NCI-H1694 (cell line): ENCODE measurements around the gene ATP5F1D.
A peak's percentile ranks its signal among the peaks of the same experiment; 100 is the strongest.
"Not testable (repeated sequence)": the region's sequence is repeated elsewhere in the genome, so short reads cannot be mapped to it uniquely, and the experiment has no call there.

ENCODE experiments used
- DNase-seq: peaks from one replicate; lab custom pipeline; 2025; lab: John Stamatoyannopoulos, UW

ATP5F1D gene

DNA sequence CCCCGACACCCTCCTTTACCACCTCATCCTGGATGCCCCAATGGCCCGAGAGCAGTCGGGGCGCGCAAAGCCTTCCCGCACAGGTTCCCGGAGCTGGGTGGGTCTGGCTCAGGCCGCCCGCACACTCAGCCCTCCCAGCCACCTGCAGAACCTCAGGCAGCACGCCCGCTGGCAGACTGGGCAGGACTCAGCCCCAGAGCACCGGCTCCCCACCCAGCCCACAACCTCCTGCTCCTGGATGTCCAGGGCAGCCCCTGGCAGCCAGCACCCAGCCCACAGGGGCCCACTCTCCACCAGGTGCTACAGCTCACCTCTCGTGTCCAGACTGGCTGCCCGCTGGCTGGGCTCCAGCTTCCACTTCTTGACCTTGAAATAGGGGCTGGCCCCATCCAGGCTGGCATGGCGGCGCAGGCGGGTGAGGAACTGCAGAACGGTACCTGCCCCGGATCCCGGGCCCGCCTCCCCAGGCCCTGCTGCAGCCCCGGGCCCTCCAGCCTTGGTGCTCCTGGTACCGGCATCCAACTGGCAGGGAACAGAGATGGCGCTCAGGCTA is 8.4 kb upstream of the ATP5F1D start:
- DNase-seq = no peak

DNA sequence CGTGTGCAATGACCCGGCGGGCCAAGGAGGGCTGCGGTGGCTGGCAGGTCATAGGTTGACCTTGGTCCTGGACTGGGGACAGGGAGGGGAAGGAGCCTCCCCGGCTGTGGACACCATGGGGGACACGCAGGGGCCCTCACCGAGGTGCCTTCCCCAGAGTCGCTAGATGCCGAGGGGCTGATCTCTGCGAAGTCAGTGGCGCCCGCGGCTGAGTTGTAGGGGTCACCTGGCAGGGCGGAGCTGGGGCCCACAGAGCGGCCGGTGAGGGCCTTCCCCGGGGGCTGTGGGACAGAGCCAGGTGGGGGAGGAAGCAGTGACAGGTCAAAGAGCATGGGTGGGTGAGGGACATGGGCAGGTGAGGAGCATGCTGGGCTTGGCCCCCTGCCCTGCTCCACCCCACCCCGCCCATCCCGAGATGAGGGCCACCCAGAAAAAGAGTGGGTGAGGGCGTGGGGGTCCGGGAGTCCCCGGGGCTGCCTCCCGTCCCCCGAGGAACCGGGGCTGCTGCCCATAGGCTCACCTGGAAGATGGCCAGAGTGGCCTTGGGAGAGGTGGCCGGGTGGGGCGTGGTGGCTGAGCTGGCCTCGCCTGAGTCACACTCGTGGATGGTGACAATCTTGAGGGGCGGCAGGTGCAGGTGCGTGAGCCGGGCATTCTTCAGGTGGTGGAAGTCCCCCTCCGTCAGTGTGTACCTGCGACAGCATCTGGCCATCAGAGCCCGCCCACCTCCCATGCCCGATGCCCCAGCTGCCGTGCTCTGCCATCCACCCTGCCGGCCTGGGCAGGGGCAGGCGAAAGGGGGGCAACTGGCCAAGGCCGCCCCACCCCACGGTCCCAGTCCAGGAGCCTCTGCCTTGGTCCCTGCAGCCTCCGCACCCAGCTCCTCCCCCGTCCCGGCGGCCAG is 7.2 kb upstream of the ATP5F1D start:
- no peak for DNase-seq

DNA sequence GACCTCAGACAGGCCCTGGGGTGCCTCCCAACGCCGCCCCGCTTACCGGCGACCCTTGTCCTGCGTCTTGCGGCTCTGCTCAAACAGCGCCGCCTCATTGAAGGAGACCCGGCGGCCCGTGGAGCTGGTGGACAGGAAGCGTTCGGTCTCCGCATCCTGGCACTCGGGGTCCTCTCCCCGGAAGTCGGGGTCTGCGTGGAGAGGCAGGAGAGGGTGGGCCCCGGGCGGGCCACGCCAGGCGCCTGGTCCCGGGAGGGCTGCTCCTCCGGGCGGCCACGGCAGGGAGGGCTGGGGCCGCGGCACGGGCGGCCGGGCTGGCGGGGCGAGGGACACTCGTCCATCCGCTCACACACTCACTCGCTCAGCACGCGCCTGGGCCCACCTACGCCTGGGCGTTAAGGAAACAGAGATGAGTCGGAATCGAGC is 6.6 kb upstream of the ATP5F1D start:
- DNase-seq = no peak

DNA sequence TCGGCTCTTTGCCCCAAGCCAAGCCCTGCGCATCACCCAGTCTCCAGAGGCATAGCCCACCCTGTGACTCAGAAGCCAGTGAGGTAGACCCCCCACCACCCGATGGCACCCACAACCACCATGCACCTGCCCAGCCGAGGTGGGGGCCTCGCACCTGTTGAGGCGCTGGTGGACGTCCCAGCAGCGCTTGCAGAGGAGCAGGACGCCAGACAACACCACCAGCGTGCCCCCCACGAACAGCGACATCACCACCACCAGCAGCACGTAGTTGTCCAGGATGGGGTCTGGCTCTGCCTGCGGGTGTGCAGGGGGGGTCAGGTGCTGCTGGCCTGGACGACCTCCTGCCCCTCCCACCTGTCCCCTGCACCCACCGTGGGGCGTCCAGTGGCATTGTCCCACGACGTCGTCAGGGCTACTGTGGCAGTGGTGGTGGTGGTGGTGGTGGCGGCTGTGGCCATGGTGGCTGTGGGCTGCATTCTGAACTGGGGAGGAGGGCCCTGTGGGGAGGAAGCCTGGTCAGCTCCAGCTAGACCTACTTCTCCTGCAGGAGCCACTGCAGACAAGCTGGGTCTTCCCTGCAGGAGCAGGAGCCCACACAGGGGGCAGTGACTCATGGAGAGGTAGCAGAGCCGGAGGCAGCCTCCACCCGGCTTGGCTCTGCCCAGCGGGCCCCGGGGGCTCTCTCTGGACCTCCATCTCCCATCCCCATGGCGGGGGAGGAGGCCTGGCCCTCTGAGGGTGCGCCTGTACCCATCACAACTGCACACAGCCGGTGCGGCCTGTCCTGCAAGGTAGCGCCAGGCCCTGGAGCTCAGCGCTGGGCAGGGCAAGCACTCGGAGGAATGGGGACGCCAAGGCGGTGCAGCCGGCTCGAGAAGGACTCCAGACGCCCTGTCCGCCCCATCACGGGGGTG is 5.7 kb upstream of the ATP5F1D start:
- DNase-seq = no peak

DNA sequence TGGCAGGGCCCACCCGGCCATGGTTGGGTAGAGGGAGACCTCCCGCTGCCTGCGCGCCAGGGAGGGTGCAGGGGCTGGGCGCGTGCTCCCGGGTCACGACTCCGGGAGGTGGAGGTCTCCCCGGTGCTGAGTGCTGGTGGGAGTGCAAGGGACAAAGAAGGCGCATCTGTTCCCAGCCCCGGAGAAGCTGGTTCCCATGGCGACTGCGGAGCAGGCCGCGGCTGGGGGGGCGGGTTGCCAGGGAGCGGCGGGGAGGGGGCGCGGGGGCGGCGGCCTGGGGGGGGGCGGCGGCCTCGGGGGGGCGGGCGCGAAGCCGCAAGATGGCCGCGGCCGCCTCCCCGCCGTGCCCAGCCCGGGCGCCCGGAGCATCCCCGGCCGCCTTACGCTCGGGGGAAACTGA is 5.0 kb upstream of the ATP5F1D start:
- no peak for DNase-seq

DNA sequence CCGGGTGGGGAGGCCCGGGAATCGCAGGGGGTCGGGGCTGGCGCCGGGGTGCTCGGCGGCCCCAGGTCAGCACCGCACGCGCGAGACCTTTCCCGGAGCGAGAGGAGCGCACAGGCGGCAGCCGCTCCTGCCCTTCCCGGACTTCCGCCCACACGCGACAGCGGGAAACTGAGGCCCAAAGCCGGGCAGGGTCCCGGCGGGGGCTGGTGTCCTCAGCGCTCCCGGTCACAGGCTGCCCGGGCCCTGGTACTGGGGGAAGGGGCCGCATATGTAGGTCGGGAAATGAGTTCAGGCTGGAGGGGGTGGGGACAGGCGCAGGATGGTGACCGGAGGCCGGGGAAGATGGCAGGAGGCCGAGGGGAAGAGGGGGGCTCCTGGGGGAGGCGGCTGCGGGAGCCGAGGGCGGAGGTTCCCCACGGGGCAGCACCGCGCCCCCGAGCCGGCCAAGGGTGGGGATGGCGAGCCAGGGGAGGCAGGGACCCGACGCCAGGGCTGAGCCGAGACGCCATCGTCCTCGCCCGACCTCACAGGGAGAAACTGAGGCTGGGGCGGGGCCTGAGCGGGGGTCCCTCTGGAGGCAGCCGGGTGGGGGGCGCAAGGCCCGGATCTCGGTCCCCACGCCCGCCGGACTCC is 4.4 kb upstream of the ATP5F1D start:
- DNase-seq = no peak

DNA sequence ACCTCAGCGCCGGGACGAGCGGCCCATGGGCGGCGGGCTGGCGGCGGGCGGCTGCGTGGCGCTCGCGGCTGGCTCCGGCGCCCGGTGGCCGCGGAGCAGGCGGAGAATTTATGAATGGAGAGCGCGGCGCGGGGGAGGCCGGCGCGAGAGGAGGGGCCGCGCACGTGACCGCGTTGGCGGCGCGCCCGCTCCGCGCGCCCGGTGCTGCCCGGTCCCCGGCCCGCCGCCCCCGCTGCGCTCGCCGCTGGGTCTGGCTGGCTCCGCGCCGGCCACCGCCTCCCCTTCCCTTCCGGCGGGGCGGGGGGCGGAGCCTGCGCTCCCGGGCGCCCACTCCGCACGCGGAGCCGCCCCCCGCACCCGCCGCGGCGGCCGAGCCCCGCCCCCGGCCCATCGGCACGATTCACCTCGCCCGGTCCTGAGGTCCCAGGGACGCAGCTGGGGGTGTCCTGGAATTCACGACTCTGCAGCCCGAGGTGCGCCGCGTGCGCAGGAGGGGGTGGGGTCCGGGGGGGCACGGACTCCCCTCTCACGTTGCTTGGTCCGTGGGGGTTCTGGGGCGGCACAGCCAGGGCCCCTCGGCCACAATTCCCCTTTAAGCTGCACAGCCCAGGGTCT is 3.7 kb upstream of the ATP5F1D start, which contains the start of gene CBARP:
CBARP (minus strand) TSS at position 252 of the 615 bp plus-strand sequence. CDS start 1,905 bp downstream, outside the sequence.
- DNase-seq = no peak

DNA sequence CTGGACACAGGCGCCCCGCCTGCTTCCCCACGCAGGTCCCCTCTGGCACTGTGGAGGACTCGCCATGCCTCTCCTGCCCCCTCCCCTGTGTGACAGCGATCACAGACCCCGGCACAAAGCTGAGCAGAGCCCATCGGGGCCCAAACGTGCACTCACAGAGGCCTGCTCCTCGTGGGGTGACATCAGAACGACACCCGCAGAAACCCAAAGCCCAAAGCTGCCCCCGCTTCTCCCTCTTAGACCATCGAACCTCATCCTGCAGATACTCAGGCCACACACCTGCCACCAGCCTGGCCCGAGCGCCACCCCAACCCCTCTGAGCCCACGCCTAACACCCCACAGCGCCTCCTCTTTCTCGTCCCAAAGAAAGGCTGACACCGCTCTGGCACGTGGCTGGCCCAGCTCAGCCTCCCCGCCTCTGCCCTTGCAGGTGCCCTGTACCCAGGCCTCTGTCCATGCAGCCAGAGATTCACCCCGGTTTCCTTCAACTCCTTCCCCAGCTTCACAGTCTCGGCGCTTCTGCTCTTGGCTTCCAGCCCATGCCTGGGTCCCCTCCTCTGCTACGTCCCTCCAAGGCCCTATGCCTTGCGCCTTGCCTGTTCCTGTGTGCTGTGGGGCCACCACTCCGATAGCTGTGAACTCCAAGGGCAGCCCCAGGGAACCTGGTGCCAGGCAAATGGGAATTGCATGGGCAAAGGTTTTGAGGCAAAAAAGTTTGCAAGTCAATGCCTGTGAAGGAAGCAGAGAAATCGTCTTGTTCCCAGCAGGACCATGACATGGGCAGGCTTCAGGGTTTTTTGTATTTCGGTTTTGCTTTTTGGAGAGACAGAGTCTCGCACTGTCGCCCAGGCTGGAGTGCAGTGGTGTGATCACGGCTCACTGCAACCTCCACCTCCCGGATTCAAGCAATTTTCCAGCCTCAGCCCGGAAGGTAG is 2.9 kb upstream of the ATP5F1D start:
- DNase-seq = no peak

DNA sequence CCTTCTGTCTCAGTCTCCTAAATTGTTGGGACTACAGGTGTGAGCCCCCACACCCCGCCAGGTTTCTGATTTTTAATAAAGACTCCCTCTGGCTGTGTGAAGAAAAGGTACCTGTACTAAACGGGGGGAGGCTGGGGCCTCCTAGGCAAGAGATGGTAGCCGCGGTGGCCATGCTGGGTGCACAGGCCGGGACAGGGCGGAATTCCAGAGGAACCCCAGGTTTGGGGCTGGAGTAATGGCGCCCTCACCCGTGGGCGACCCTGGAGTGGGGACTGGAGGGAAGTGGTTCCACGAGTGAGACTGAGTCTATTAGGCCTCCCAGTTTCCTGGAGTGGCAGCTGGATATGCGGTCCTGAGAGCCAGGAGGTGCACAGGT is 2.1 kb upstream of the ATP5F1D start:
- DNase-seq = no peak

DNA sequence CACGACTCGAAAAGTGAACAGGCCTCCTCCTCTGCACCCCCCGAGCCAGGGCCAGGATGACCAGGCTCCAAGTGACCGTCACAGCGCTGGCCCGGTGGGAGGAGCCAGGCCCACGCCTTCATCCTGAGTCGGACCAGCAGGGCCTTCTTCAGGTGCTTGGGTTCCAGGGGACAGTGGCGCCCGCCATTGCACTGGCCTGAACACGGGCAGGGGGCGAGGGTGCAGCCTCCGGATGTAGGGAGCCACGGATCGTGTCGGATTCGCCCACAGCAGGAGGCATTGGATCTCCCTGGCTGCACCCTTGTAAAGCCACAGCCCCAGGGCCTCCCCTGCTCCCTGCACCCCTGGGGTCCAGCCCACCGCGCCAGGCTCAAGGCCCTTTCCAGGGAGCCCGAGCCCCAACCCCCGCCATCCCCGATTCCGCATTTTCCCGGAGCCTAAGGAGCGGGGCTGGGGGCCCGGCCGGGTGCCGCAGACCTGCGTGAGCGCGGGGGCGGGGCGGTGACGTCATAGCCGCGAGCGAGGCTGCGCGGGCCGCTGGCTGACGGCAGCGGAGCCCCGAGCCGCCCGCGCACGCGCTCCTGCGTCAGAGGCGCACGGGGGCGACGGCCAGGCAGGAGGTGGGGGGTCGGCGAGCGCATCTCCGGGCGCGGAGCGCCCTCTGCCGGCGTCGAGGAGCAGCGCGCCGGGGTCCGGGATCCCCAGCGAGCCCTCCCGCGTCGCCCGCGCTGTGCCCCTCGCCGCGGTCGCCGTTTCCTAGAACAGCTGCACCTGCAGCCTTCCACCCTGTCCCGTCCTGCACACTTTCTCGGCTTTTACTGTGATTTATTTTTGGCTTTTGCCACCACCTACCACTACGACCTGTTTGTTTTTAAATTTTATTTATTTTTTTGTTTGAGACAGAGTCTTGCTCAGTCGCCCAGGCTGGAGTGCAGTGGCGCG is 1.5 kb upstream of the ATP5F1D start:
- DNase-seq = peak; percentile 45

DNA sequence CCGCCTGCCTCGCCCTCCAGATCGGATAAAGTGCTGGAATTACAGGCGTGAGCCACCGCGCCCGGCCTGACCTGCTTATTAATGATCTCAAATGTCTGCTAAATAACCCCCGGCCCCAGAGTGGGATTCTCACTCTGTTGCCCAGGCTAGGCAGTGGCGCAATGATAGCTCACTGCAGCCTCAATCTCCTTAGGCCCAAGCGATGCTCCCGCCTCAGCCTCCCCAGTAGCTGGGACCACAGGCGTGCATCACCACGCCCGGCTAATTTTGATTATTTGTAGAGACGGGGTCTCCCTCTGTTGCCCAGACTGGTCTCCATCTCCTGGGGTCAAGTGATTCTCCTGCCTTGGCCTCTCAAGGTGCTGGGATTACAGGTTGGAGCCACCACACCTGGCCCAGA is 626 bp upstream of the ATP5F1D start:
- DNase-seq = no peak

DNA sequence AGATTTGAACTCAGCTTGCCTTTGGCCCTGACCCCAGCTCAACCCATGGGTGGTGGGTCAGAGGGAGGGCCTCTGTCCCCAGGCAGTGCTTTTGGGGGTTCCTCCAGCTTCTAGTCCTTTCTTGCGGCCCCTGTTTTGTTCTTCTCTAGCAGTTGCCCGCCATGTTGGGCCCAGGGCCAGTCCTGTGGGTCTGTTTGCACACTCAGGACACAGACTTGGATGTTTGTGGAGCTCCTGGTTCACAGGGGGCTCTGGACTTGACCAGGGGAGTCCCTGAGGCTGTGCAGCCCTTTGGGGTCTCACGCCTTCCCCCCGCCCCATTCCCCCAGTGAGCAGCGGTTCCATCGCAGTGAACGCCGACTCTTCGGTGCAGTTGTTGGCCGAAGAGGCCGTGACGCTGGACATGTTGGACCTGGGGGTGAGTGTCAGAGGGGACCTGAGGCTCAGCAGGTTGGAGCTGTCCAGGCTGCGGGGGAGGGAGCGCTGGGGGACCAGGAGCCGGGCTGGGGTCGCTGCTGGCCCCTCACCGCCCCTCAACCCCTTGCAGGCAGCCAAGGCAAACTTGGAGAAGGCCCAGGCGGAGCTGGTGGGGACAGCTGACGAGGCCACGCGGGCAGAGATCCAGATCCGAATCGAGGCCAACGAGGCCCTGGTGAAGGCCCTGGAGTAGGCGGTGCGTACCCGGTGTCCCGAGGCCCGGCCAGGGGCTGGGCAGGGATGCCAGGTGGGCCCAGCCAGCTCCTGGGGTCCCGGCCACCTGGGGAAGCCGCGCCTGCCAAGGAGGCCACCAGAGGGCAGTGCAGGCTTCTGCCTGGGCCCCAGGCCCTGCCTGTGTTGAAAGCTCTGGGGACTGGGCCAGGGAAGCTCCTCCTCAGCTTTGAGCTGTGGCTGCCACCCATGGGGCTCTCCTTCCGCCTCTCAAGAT is 2.5 kb downstream of the ATP5F1D start:
- DNase-seq = peak; percentile 45

DNA sequence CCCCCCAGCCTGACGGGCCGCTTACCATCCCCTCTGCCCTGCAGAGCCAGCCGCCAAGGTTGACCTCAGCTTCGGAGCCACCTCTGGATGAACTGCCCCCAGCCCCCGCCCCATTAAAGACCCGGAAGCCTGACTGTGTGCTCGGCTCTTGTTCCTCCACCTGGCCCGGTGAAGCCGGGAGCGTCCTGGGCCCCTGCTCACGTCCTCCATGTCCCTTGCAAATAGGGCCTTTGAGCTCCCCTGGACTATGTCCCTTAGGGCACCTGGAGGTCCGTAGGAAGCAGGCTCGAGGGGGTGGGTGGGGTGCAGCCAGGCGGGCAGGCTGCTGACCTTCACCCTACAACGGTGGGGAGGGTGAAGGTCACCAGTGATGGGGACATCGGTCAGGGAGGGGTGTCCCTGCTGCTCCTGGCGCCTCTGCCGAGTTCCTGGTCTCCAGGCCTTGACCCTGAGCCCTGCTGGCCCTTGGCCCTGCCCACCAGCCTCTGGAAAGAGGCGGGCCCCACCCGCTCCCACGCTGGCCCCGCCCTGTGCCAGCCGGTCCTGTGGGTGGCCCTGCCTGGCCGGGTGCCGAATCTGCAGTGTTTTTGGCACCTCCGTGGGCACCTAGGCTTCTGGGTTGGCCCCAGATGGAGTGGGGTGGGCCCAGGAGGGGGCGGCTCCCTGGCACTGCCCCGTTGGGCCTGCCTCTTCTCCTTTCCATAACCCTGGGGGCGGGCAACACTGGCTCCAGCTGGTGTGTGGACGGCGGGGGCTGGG is 3.3 kb downstream of the ATP5F1D start:
- DNase-seq = no peak

DNA sequence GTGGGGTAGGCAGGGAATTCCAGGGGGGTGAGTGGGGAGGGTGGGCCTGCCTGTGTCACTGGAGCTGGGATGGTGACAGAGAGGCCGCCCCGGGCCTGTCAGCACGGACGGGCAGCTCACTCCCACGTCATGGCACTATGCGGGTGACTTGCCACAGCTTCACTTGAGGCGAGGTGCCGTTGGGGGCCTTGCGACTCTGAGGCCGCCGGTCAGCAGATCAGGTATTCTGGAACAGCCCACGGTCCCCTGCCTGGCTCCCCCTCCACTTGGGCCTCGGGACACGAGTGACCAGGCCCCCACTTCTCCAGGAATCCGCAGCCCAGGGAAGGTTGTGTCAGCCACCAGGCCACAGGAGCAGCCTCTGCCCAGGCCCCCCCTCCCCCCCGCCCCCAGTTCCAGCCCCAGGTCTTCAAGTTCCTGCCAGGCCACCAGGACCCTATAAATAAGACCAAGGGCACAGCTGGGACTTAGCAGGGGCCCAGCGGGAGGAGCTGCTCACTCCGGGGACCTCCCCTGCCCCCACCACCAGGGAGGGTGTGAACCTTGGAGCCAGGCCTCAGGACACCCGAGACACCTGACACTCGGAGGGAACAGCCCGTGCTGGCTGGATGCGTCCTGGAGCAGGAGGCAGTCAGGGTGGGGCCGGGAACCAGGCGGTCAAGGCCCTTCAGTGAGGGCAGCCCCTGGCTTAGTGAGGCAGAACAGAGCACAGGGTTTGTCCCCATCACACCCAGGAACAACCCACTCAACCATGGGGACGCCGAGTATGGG is 4.1 kb downstream of the ATP5F1D start:
- no peak for DNase-seq

DNA sequence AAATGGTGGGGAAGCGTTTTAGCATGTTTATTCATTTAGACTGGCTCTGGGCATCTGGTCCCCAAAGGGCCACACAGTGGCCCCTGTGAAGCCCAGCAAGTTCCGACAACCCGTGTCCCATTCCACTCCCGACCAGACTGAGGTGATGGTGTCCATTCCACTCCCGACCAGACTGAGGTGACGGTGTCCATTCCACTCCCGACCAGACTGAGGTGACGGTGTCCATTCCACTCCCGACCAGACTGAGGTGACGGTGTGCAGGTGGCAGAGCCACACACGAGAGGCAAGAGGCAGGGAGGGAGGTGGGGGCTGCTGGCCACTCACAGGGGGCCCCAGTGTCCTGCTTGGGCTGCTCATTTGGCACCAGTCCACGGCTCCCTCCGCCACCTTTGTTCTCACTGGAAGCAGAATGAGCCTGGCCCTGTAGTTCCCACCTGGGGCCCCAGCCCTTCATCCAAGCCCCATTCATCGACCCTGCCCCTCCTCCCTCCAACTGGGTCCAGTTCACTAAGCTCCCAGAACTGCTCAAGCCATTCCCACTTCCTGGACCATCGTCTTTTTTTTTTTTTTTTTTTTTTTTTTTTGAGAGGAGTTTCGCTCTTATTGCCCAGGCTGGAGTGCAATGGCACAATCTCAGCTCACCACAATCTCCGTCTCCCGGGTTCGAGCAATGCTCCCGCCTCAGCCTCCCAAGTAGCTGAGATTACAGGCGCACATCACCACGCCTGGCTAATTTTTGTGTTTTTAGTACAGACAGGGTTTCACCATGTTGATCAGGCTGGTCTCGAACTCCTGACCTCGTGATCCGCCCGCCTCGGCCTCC is 4.9 kb downstream of the ATP5F1D start:
- not testable (repeated sequence) for DNase-seq

DNA sequence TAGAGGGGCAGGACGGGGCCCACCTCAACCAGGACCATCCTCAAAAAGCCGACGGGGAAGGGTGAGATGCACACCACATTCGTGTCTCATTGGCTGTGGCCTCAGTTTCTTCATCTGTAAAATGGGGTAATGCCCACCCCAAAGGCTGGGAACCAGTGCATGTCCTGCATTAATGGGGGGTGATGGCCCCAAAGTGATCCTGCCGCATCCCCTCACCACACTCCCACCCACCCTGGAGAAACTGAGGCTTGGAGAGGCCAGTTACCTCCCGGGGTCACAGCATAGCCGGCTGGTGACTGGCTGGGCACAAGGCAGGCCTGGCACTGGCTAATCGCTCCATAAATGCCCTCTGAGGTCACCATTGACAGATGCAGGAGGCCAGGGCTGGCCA is 6.2 kb downstream of the ATP5F1D start:
- no peak for DNase-seq
